ENCODE results near the gene PICK1.

Gene PICK1

GRCh38 chr22:38106814-38107578 is 49.8 kb downstream of the PICK1 start:
- CTCF ChIA-PET = interaction anchor here (1.1 to 1.8 kb wide), 4 partner anchors 9 to 55 kb away, joined by 3 to 6 read pairs (median 4); no protein-coding TSS in a partner anchor

GRCh38 chr22:38107692-38108515 is 50.7 kb downstream of the PICK1 start:
- DNase-seq (ENCODE audit: extremely low spot score) = no peak
- ChIA-PET CTCF (interaction anchor here (1.4 to 1.8 kb wide), 2 partner anchors 8 to 10 kb away, joined by 3 to 6 read pairs; no protein-coding TSS in a partner anchor), POLR2A (interaction anchor here (0.5 kb wide), 1 partner anchor 74 kb away, joined by 3 read pairs; no protein-coding TSS in a partner anchor)
- no peak for TF ChIP-seq CTCF (IDR thresholded peaks at IDR 0.05; ENCODE audit: control extremely low read depth, extremely low read depth, low read depth, missing control alignments)

More at GRCh38 chr22:38106814-38107578, 49.8 kb downstream of the PICK1 start:
- TF ChIP-seq CTCF (IDR thresholded peaks at IDR 0.05; ENCODE audit: control extremely low read depth, extremely low read depth, low read depth, missing control alignments) = no peak
- DNase-seq (ENCODE audit: extremely low spot score) = no peak
- POLR2A ChIA-PET = interaction anchor here (0.6 kb wide), 1 partner anchor 40 kb away, joined by 4 read pairs; no protein-coding TSS in a partner anchor

GRCh38 chr22:38108561-38109319 is 51.5 kb downstream of the PICK1 start:
- no peak for TF ChIP-seq CTCF (IDR thresholded peaks at IDR 0.05; ENCODE audit: control extremely low read depth, extremely low read depth, low read depth, missing control alignments)
- POLR2A ChIA-PET = no interaction called here
- no peak for DNase-seq (ENCODE audit: extremely low spot score)
- CTCF ChIA-PET = no interaction called here

- DNase-seq (ENCODE audit: extremely low spot score) = no peak
- ChIA-PET POLR2A (no interaction called here), CTCF (no interaction called here)
- no peak for TF ChIP-seq CTCF (IDR thresholded peaks at IDR 0.05; ENCODE audit: control extremely low read depth, extremely low read depth, low read depth, missing control alignments)
Measured at GRCh38 chr22:38109371-38110001, 52.3 kb downstream of the PICK1 start.

- TF ChIP-seq CTCF (IDR thresholded peaks at IDR 0.05; ENCODE audit: control extremely low read depth, extremely low read depth, low read depth, missing control alignments) = no peak
- CTCF ChIA-PET = no interaction called here
- DNase-seq (ENCODE audit: extremely low spot score) = no peak
- POLR2A ChIA-PET = no interaction called here
Measured at GRCh38 chr22:38110008-38110862, 53.0 kb downstream of the PICK1 start, which contains the start of gene BAIAP2L2. Gene BAIAP2L2, minus strand, starts transcription at chr22:38110684. Its CDS starts 159 bp downstream, at chr22:38110525.
